ENCODE results near the gene SMIM29. TPM values are rescaled to one million over a fixed set of nuclear protein-coding genes. Genes with fewer than 3 reads are reported as not detected.
"Not testable (repeated sequence)": the region's sequence is repeated elsewhere in the genome, so short reads cannot be mapped to it uniquely, and the experiment has no call there.

SMIM29 gene
- total RNA-seq, 1 donor from 2014 or later: 13.9 TPM

- TF ChIP-seq EZH2 (IDR thresholded peaks at IDR 0.05; ENCODE audit: insufficient read depth, low read length): no peak
- no peak for TF ChIP-seq CTCF (IDR thresholded peaks at IDR 0.05; ENCODE audit: insufficient read depth, low read depth, low read length)
- H4K20me1 ChIP-seq (ENCODE audit: insufficient read depth, low read length): no peaks in the 10 kb centered on the region
- no peaks in the 10 kb centered on the region for H3K4me1 ChIP-seq (ENCODE audit: insufficient read depth, low read length)
- FAIRE-seq: no peak
- no peak overlapping the region for H2AFZ ChIP-seq (ENCODE audit: low read depth, low read length)
- no peak overlapping the region for H3K27ac ChIP-seq (ENCODE audit: low read depth, low read length)
- no peaks in the 10 kb centered on the region for H3K36me3 ChIP-seq (ENCODE audit: insufficient read depth, low read length)
- Mint-ChIP-seq H3K9me3 (ENCODE audit: unreplicated experiment) (no peaks in the 10 kb centered on the region), H3K4me1 (ENCODE audit: low read depth, unreplicated experiment) (peaks cover 2% of the 10 kb centered on the region), H3K4me3 (ENCODE audit: unreplicated experiment) (no peak overlapping the region), H3K27ac (ENCODE audit: unreplicated experiment) (no peak overlapping the region), H3K27me3 (ENCODE audit: low read depth, unreplicated experiment) (no peaks in the 10 kb centered on the region), H3K36me3 (ENCODE audit: low read depth, unreplicated experiment) (peaks cover 8% of the 10 kb centered on the region)
- DNase-seq (ENCODE audit: low read depth): no peak
- H3K9ac ChIP-seq (ENCODE audit: low read length): no peak overlapping the region
- H3K4me3 ChIP-seq (ENCODE audit: insufficient read depth, low read depth, low read length): no peak overlapping the region
- no peaks in the 10 kb centered on the region for H3K27me3 ChIP-seq (ENCODE audit: insufficient read depth, low read length)
- no peak overlapping the region for H3K4me2 ChIP-seq (ENCODE audit: low read length)
- H3K79me2 ChIP-seq (ENCODE audit: insufficient read depth, low read length): no peaks in the 10 kb centered on the region
- H3K9me3 ChIP-seq (ENCODE audit: insufficient read depth, low read depth, low read length): no peaks in the 10 kb centered on the region
Measured at GRCh38 chr6:34272013-34272926, 23.5 kb upstream of the SMIM29 start.

GRCh38 chr6:34269658-34270341 is 21.0 kb upstream of the SMIM29 start:
- not testable (repeated sequence) for H3K27ac Mint-ChIP-seq (ENCODE audit: unreplicated experiment)

GRCh38 chr6:34269132-34269531 is 20.3 kb upstream of the SMIM29 start:
- H3K9me3 ChIP-seq (ENCODE audit: insufficient read depth, low read depth, low read length); H3K27me3 Mint-ChIP-seq (ENCODE audit: low read depth, unreplicated experiment); H4K20me1 ChIP-seq (ENCODE audit: insufficient read depth, low read length); H3K9ac ChIP-seq (ENCODE audit: low read length); H3K9me3 Mint-ChIP-seq (ENCODE audit: unreplicated experiment); H3K27ac Mint-ChIP-seq (ENCODE audit: unreplicated experiment); H3K4me1 Mint-ChIP-seq (ENCODE audit: low read depth, unreplicated experiment); H3K36me3 Mint-ChIP-seq (ENCODE audit: low read depth, unreplicated experiment); H3K4me1 ChIP-seq (ENCODE audit: insufficient read depth, low read length); DNase-seq (ENCODE audit: low read depth); FAIRE-seq; H3K4me3 ChIP-seq (ENCODE audit: insufficient read depth, low read depth, low read length); H3K4me3 Mint-ChIP-seq (ENCODE audit: unreplicated experiment); H3K27me3 ChIP-seq (ENCODE audit: insufficient read depth, low read length); H3K36me3 ChIP-seq (ENCODE audit: insufficient read depth, low read length); H3K27ac ChIP-seq (ENCODE audit: low read depth, low read length); H3K79me2 ChIP-seq (ENCODE audit: insufficient read depth, low read length); H3K4me2 ChIP-seq (ENCODE audit: low read length); H2AFZ ChIP-seq (ENCODE audit: low read depth, low read length): not testable (repeated sequence)

More at GRCh38 chr6:34269658-34270341, 21.0 kb upstream of the SMIM29 start:
- H3K9me3 ChIP-seq (ENCODE audit: insufficient read depth, low read depth, low read length); H3K27me3 Mint-ChIP-seq (ENCODE audit: low read depth, unreplicated experiment); H3K36me3 Mint-ChIP-seq (ENCODE audit: low read depth, unreplicated experiment); H3K27me3 ChIP-seq (ENCODE audit: insufficient read depth, low read length); FAIRE-seq; H3K4me3 ChIP-seq (ENCODE audit: insufficient read depth, low read depth, low read length); H3K79me2 ChIP-seq (ENCODE audit: insufficient read depth, low read length); H3K27ac ChIP-seq (ENCODE audit: low read depth, low read length); H3K4me1 Mint-ChIP-seq (ENCODE audit: low read depth, unreplicated experiment); H3K9me3 Mint-ChIP-seq (ENCODE audit: unreplicated experiment); DNase-seq (ENCODE audit: low read depth); H3K4me3 Mint-ChIP-seq (ENCODE audit: unreplicated experiment); H3K4me1 ChIP-seq (ENCODE audit: insufficient read depth, low read length); H3K36me3 ChIP-seq (ENCODE audit: insufficient read depth, low read length); H3K9ac ChIP-seq (ENCODE audit: low read length); H4K20me1 ChIP-seq (ENCODE audit: insufficient read depth, low read length); H3K4me2 ChIP-seq (ENCODE audit: low read length); H2AFZ ChIP-seq (ENCODE audit: low read depth, low read length): not testable (repeated sequence)
